ENCODE measurements around the gene TRMT1.

TRMT1 gene

GRCh38 chr19:13060964-13061927 is 55.3 kb downstream of the TRMT1 start:
- ATAC-seq (ENCODE audit: insufficient read depth, low read depth), result peak; percentile 98
- Histone ChIP-seq H2AFZ (ENCODE audit: low read depth, low read length) (peak overlapping the region; percentile 66), H3K4me1 (ENCODE audit: insufficient read depth, low read length) (peaks cover 18% of the 10 kb centered on the region), H3K4me3 (ENCODE audit: low read depth in 1 of 2, low read length in 2 of 2) (peak overlapping the region in 1 of 2 experiments; percentile 52; a peak in 3 of 4 replicates), H3K27me3 (ENCODE audit: insufficient read depth, low read length, poor library complexity) (peaks cover 8% of the 10 kb centered on the region), H3K27ac (ENCODE audit: low read length) (no peak overlapping the region), H3K4me2 (ENCODE audit: insufficient read depth, low read length) (peak overlapping the region; percentile 81), H3K79me2 (ENCODE audit: insufficient read depth, low read length) (no peaks in the 10 kb centered on the region), H3K9me3 (ENCODE audit: insufficient read depth, low read length, severe bottlenecking) (no peaks in the 10 kb centered on the region), H3K36me3 (ENCODE audit: insufficient read depth, low read length) (no peaks in the 10 kb centered on the region), H3K9ac (ENCODE audit: low read depth, low read length) (peak overlapping the region; percentile 41), H4K20me1 (ENCODE audit: insufficient read depth, low read length) (peaks cover 52% of the 10 kb centered on the region)
- TF ChIP-seq CTCF (IDR thresholded peaks at IDR 0.05; ENCODE audit: borderline replicate concordance, extremely low read depth, low read length, poor library complexity, severe bottlenecking) (peak; percentile 97), EZH2 (IDR thresholded peaks at IDR 0.05; ENCODE audit: borderline replicate concordance, low read depth, low read length, severe bottlenecking) (no peak)
- DNase-seq, result peak; percentile 81

GRCh38 chr19:13060233-13060963 is 56.1 kb downstream of the TRMT1 start:
- no peaks in the 10 kb centered on the region for H3K9me3 ChIP-seq (ENCODE audit: insufficient read depth, low read length, severe bottlenecking)
- peaks cover 18% of the 10 kb centered on the region for H3K4me1 ChIP-seq (ENCODE audit: insufficient read depth, low read length)
- ATAC-seq (ENCODE audit: insufficient read depth, low read depth) (no peak), DNase-seq (no peak)
- H3K27me3 ChIP-seq (ENCODE audit: insufficient read depth, low read length, poor library complexity), result peaks cover 8% of the 10 kb centered on the region
- H3K36me3 ChIP-seq (ENCODE audit: insufficient read depth, low read length), result no peaks in the 10 kb centered on the region
- no peaks in the 10 kb centered on the region for H3K79me2 ChIP-seq (ENCODE audit: insufficient read depth, low read length)
- no peak for TF ChIP-seq EZH2 (IDR thresholded peaks at IDR 0.05; ENCODE audit: borderline replicate concordance, low read depth, low read length, severe bottlenecking)
- no peak for TF ChIP-seq CTCF (IDR thresholded peaks at IDR 0.05; ENCODE audit: borderline replicate concordance, extremely low read depth, low read length, poor library complexity, severe bottlenecking)
- peak overlapping the region; percentile 81 for H3K4me2 ChIP-seq (ENCODE audit: insufficient read depth, low read length)
- H3K9ac ChIP-seq (ENCODE audit: low read depth, low read length), result 0 out of 2 replicates have a peak overlapping the region, but pooled peaks have one; percentile 41
- no peak overlapping the region for H3K27ac ChIP-seq (ENCODE audit: low read length)
- no peak overlapping the region for H2AFZ ChIP-seq (ENCODE audit: low read depth, low read length)
- peaks cover 54% of the 10 kb centered on the region for H4K20me1 ChIP-seq (ENCODE audit: insufficient read depth, low read length)
- peak overlapping the region in 1 of 2 experiments; percentile 52; a peak in 1 of 4 replicates for H3K4me3 ChIP-seq (ENCODE audit: low read depth in 1 of 2, low read length in 2 of 2)

GRCh38 chr19:13058951-13059660 is 57.4 kb downstream of the TRMT1 start:
- Histone ChIP-seq H3K4me3 (ENCODE audit: low read depth in 1 of 2, low read length in 2 of 2) (no peak overlapping the region), H3K36me3 (ENCODE audit: insufficient read depth, low read length) (no peaks in the 10 kb centered on the region), H3K27ac (ENCODE audit: low read length) (no peak overlapping the region), H3K4me1 (ENCODE audit: insufficient read depth, low read length) (peaks cover 18% of the 10 kb centered on the region), H3K9me3 (ENCODE audit: insufficient read depth, low read length, severe bottlenecking) (no peaks in the 10 kb centered on the region), H3K79me2 (ENCODE audit: insufficient read depth, low read length) (no peaks in the 10 kb centered on the region), H3K9ac (ENCODE audit: low read depth, low read length) (no peak overlapping the region), H3K4me2 (ENCODE audit: insufficient read depth, low read length) (no peak overlapping the region), H2AFZ (ENCODE audit: low read depth, low read length) (no peak overlapping the region), H4K20me1 (ENCODE audit: insufficient read depth, low read length) (peaks cover 57% of the 10 kb centered on the region), H3K27me3 (ENCODE audit: insufficient read depth, low read length, poor library complexity) (peaks cover 8% of the 10 kb centered on the region)
- ATAC-seq (ENCODE audit: insufficient read depth, low read depth), result no peak
- TF ChIP-seq EZH2 (IDR thresholded peaks at IDR 0.05; ENCODE audit: borderline replicate concordance, low read depth, low read length, severe bottlenecking), result no peak
- TF ChIP-seq CTCF (IDR thresholded peaks at IDR 0.05; ENCODE audit: borderline replicate concordance, extremely low read depth, low read length, poor library complexity, severe bottlenecking), result no peak
- no peak for DNase-seq

Measured in DND-41 (cell line).